HepG2 (cell line): ENCODE measurements around the gene GADD45GIP1. TPM values are rescaled to one million over a fixed set of nuclear protein-coding genes. Genes with fewer than 3 reads are reported as not detected.
A peak's percentile ranks its signal among the peaks of the same experiment; 100 is the strongest.

Source experiments
- AGO1 ChIP-seq: fragments of 200-400 bp; formaldehyde crosslinking; IDR thresholded peaks from 2 replicates; pipeline ENCODE4 v1.6.1; 2017; ENCODE audit warnings: mild to moderate bottlenecking, low read depth, low read length, moderate library complexity; ENCODE audit not compliant: poor library complexity, severe bottlenecking
- BORCS8-MEF2B ChIP-seq: sonication (generic); formaldehyde crosslinking; IDR thresholded peaks from 2 replicates; pipeline ENCODE4 v1.8.0; 2022; ENCODE audit warnings: mild to moderate bottlenecking, missing genetic modification reagents
- CREB1 ChIP-seq, 2 experiments: fragments of 450-650 bp in 1 of 2; IDR thresholded peaks; 2 replicates each; pipeline ENCODE4 v1.6.1; 2016 to 2017; ENCODE audit warnings: control low read depth in 1 of 2, mild to moderate bottlenecking in 1 of 2, missing compliant biosample characterization in 1 of 2, missing genetic modification characterization in 1 of 2
- DMAP1 ChIP-seq: IDR thresholded peaks from 2 replicates; pipeline ENCODE4 v1.6.1; 2016
- GLI4 ChIP-seq: sonication (generic); formaldehyde crosslinking; IDR thresholded peaks from 2 replicates; pipeline ENCODE4 v1.5.1; 2020; ENCODE audit warnings: missing genetic modification reagents, mild to moderate bottlenecking, moderate library complexity, borderline replicate concordance
- HNF4A ChIP-seq: sonication (generic); formaldehyde crosslinking; IDR thresholded peaks from 2 replicates; pipeline ENCODE4 v1.4.0; 2020; ENCODE audit warnings: missing genetic modification reagents
- IKZF1 ChIP-seq: fragments of 450-650 bp; IDR thresholded peaks from 2 replicates; pipeline ENCODE4 v1.7.1; 2016
- KLF15 ChIP-seq: sonication (generic); formaldehyde crosslinking; IDR thresholded peaks from 2 replicates; pipeline ENCODE4 v1.8.1; 2023; ENCODE audit warnings: borderline replicate concordance, mild to moderate bottlenecking, inconsistent platforms, missing genetic modification reagents, mixed read lengths
- NFE2 ChIP-seq: sonication (generic); formaldehyde crosslinking; IDR thresholded peaks from 2 replicates; pipeline ENCODE4 v1.4.0; 2020; ENCODE audit warnings: missing genetic modification reagents
- ZBTB42 ChIP-seq: sonication (generic); formaldehyde crosslinking; IDR thresholded peaks from 2 replicates; pipeline ENCODE4 v1.5.0; 2020; ENCODE audit warnings: mild to moderate bottlenecking, missing genetic modification reagents
- ZEB1 ChIP-seq: IDR thresholded peaks from 2 replicates; pipeline ENCODE4 v1.6.1; 2012; ENCODE audit warnings: mild to moderate bottlenecking, low read depth, inconsistent platforms; ENCODE audit not compliant: insufficient replicate concordance
- ZNF180 ChIP-seq: sonication (generic); formaldehyde crosslinking; IDR thresholded peaks from 2 replicates; pipeline ENCODE4 v1.4.0; 2020; ENCODE audit warnings: low read depth, missing genetic modification reagents, borderline replicate concordance
- ZNF33B ChIP-seq: sonication (generic); formaldehyde crosslinking; IDR thresholded peaks from 2 replicates; pipeline ENCODE4 v1.5.1; 2020; ENCODE audit warnings: mild to moderate bottlenecking, missing genetic modification reagents
- ZNF646 ChIP-seq: sonication (generic); formaldehyde crosslinking; IDR thresholded peaks from 2 replicates; pipeline ENCODE4 v1.9.0; 2021; ENCODE audit warnings: mild to moderate bottlenecking, missing genetic modification reagents
- ZNF672 ChIP-seq: sonication (generic); formaldehyde crosslinking; IDR thresholded peaks from 2 replicates; pipeline ENCODE4 v1.8.1; 2022; ENCODE audit warnings: missing genetic modification reagents
- polyA plus RNA-seq, 8 experiments: library from polyadenylated mRNA; depleted of rRNA in 3 of 8; stranded (reverse) in 7 of 8; unstranded in 1 of 8; fragments of >200 nt; fragmentation: Illumina TruSeq in 4 of 8; extraction: Trizol in 4 of 8; gene quantifications; 2 replicates each; pipeline versions ENCODE4 v1.2.1 to v1.2.3, GENCODE V29; 2011 to 2016; ENCODE audit warnings: low read depth in 4 of 8, missing spikeins in 1 of 8, mixed read lengths in 1 of 8; ENCODE audit not compliant: insufficient read depth in 1 of 8
- total RNA-seq, 5 experiments: library from RNA; depleted of rRNA; stranded (reverse); fragments of >200 nt; fragmentation: Illumina TruSeq; extraction: Trizol; gene quantifications; 2 replicates each; pipeline ENCODE4 v1.2.3, GENCODE V29; 2016; ENCODE audit warnings: low read depth in 1 of 5
- TF ChIP-seq, protein P1 (sequence below): IDR thresholded peaks from 2 replicates; pipeline ENCODE4 v1.6.1; 2012; ENCODE audit warnings: inconsistent platforms
- TF ChIP-seq, protein P2 (sequence below): sonication (generic); formaldehyde crosslinking; conservative IDR thresholded peaks from 2 replicates; pipeline ENCODE4 v1.8.0; 2022; ENCODE audit warnings: missing genetic modification reagents
- TF ChIP-seq, protein P3 (sequence below), 2 experiments: fragments of 450-650 bp in 1 of 2; sonication (generic) in 1 of 2; formaldehyde crosslinking; IDR thresholded peaks; 2 replicates each; pipeline versions ENCODE4 v1.5.0 to v1.8.0; 2020 to 2022; ENCODE audit warnings: mild to moderate bottlenecking in 1 of 2, missing genetic modification reagents in 1 of 2

GADD45GIP1 gene
- total and polyA plus RNA-seq, 2 of the 13 experiments (the other 11 are each of a cell fraction or from before 2014, with no cell fraction given), result 24.6 to 30.7 TPM

- no peak for TF ChIP-seq ZNF646
- TF ChIP-seq ZBTB42, result 0 out of 2 replicates have a peak, but pooled peaks have one; percentile 50
- TF ChIP-seq, protein P1, sequence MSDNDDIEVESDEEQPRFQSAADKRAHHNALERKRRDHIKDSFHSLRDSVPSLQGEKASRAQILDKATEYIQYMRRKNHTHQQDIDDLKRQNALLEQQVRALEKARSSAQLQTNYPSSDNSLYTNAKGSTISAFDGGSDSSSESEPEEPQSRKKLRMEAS, result peak; percentile 82
- 0 out of 2 replicates have a peak, but pooled peaks have one; percentile 10 for TF ChIP-seq ZNF33B (CRISPR knock-in tag)
- TF ChIP-seq IKZF1, result no peak
- no peak for TF ChIP-seq NFE2 (CRISPR knock-in tag)
- TF ChIP-seq GLI4 (CRISPR knock-in tag), result peak; percentile 70; the same call in 1 of the 2 replicates
- peak; percentile 47; the same call in 1 of the 2 replicates for TF ChIP-seq DMAP1
- TF ChIP-seq ZNF672 (CRISPR knock-in tag), result no peak
- TF ChIP-seq HNF4A (CRISPR knock-in tag), result no peak
- no peak for TF ChIP-seq KLF15 (CRISPR knock-in tag)
- TF ChIP-seq, protein P2, sequence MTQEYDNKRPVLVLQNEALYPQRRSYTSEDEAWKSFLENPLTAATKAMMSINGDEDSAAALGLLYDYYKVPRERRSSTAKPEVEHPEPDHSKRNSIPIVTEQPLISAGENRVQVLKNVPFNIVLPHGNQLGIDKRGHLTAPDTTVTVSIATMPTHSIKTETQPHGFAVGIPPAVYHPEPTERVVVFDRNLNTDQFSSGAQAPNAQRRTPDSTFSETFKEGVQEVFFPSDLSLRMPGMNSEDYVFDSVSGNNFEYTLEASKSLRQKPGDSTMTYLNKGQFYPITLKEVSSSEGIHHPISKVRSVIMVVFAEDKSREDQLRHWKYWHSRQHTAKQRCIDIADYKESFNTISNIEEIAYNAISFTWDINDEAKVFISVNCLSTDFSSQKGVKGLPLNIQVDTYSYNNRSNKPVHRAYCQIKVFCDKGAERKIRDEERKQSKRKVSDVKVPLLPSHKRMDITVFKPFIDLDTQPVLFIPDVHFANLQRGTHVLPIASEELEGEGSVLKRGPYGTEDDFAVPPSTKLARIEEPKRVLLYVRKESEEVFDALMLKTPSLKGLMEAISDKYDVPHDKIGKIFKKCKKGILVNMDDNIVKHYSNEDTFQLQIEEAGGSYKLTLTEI (CRISPR knock-in tag), result no peak
- TF ChIP-seq BORCS8-MEF2B, result peak; percentile 72; the same call in 1 of the 2 replicates
- TF ChIP-seq, protein P3, sequence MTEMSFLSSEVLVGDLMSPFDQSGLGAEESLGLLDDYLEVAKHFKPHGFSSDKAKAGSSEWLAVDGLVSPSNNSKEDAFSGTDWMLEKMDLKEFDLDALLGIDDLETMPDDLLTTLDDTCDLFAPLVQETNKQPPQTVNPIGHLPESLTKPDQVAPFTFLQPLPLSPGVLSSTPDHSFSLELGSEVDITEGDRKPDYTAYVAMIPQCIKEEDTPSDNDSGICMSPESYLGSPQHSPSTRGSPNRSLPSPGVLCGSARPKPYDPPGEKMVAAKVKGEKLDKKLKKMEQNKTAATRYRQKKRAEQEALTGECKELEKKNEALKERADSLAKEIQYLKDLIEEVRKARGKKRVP (CRISPR knock-in tag; IDR thresholded peaks at IDR 0.05), result no peak
- TF ChIP-seq AGO1, result no peak
- no peak for TF ChIP-seq CREB1 (IDR thresholded peaks at IDR 0.05)
- TF ChIP-seq CREB1 (CRISPR knock-in tag; IDR thresholded peaks at IDR 0.05), result no peak
- no peak for TF ChIP-seq ZNF180 (CRISPR knock-in tag)
- TF ChIP-seq ZEB1, result no peak
Observed at GRCh38 chr19:12956446-12957388, at the start of gene GADD45GIP1 (continued).
